Keratinocyte (primary cell): ENCODE results near the gene SYNE2. TPM values are rescaled to one million over a fixed set of nuclear protein-coding genes. Genes with fewer than 3 reads are reported as not detected.

Experiments
- DNase-seq: peaks from one replicate; pipeline ENCODE4 v3.0.0-alpha.2; 2011; ENCODE audit warnings: low read depth, missing footprints, low spot score
- FAIRE-seq: peaks from 2 replicates; lab custom pipeline; 2011; peaks lifted over from hg19 to GRCh38; lab: Jason Lieb, UNC
- H2AFZ ChIP-seq: 2 replicates; pipeline ENCODE4 v1.6.0; 2012; ENCODE audit warnings: low read length, control low read depth, inconsistent platforms; ENCODE audit not compliant: control insufficient read depth
- H3K27ac ChIP-seq: 2 replicates; pipeline ENCODE4 v1.5.1; 2011; ENCODE audit warnings: low read length; ENCODE audit not compliant: control insufficient read depth, insufficient read depth
- H3K27me3 ChIP-seq: 3 replicates; pipeline ENCODE4 v1.6.0; 2011; ENCODE audit warnings: low read length; ENCODE audit not compliant: control insufficient read depth, insufficient read depth; ENCODE audit errors: extremely low read depth
- H3K36me3 ChIP-seq, 2 experiments: 2 replicates in 1 of 2; 3 replicates in 1 of 2; pipeline ENCODE4 v1.5.1; 2011; ENCODE audit warnings: low read length in 2 of 2, mild to moderate bottlenecking in 1 of 2; ENCODE audit not compliant: control insufficient read depth in 2 of 2, insufficient read depth in 2 of 2; ENCODE audit errors: extremely low read depth in 1 of 2
- H3K4me1 ChIP-seq: 3 replicates; pipeline ENCODE4 v1.5.1; 2011; ENCODE audit warnings: low read length; ENCODE audit not compliant: control insufficient read depth, insufficient read depth; ENCODE audit errors: extremely low read depth
- H3K4me2 ChIP-seq: 3 replicates; pipeline ENCODE4 v1.6.0; 2011; ENCODE audit warnings: low read depth, low read length; ENCODE audit not compliant: control insufficient read depth, insufficient read depth; ENCODE audit errors: extremely low read depth
- H3K4me3 ChIP-seq, 3 experiments: fragments of 200-600 bp in 1 of 3; sonication (generic) in 1 of 3; 2 replicates in 2 of 3; 3 replicates in 1 of 3; pipeline ENCODE4 v1.5.1; 2011 to 2016; ENCODE audit warnings: low read length in 3 of 3, mild to moderate bottlenecking in 3 of 3, control low read depth in 2 of 3, inconsistent platforms in 1 of 3, low read depth in 1 of 3, mixed read lengths in 1 of 3, mixed run types in 1 of 3, moderate library complexity in 1 of 3; ENCODE audit not compliant: control insufficient read depth in 2 of 3, insufficient read depth in 2 of 3; ENCODE audit errors: extremely low read depth in 1 of 3
- H3K79me2 ChIP-seq: 2 replicates; pipeline ENCODE4 v1.6.0; 2012; ENCODE audit warnings: low read length; ENCODE audit not compliant: control insufficient read depth, insufficient read depth
- H3K9ac ChIP-seq: 3 replicates; pipeline ENCODE4 v1.6.0; 2011; ENCODE audit warnings: low read length; ENCODE audit not compliant: control insufficient read depth, insufficient read depth; ENCODE audit errors: extremely low read depth
- H3K9me1 ChIP-seq: 3 replicates; pipeline ENCODE4 v1.6.0; 2011; ENCODE audit warnings: low read length; ENCODE audit not compliant: control insufficient read depth, insufficient read depth; ENCODE audit errors: extremely low read depth
- H3K9me3 ChIP-seq: 2 replicates; pipeline ENCODE4 v1.5.1; 2012; ENCODE audit warnings: low read depth, low read length; ENCODE audit not compliant: control insufficient read depth
- H4K20me1 ChIP-seq: 3 replicates; pipeline ENCODE4 v1.6.0; 2011; ENCODE audit warnings: low read length; ENCODE audit not compliant: control insufficient read depth, insufficient read depth; ENCODE audit errors: extremely low read depth
- EZH2 ChIP-seq: IDR thresholded peaks from one replicate; pipeline ENCODE4 v1.6.1; 2012; ENCODE audit warnings: inconsistent platforms, mild to moderate bottlenecking, low read length, moderate library complexity
- dilution Hi-C: fragments of 300-500 bp; cut with MboI; formaldehyde crosslinking; loops from one replicate; pipeline ENCODE4 v1.7.0; 2020; ENCODE audit warnings: low sequenced_read_pairs; ENCODE audit not compliant: extremely low pct_ligation_motif_present
- polyA plus RNA-seq, 5 experiments: library from polyadenylated mRNA; depleted of rRNA in 3 of 5; stranded (reverse) in 3 of 5; stranded (forward) in 1 of 5; unstranded in 1 of 5; fragments of >200 nt; gene quantifications; 1 replicate in 1 of 5; 2 replicates in 3 of 5; 3 replicates in 1 of 5; pipeline versions ENCODE4 v1.2.1 to v1.2.3, GENCODE V29; 2011 to 2012; ENCODE audit warnings: missing spikeins in 2 of 5, low read depth in 1 of 5, low replicate concordance in 1 of 5
- TF ChIP-seq, protein P1 (sequence below), 3 experiments: IDR thresholded peaks in 1 of 3; conservative IDR thresholded peaks in 1 of 3; optimal IDR thresholded peaks in 1 of 3; 2 replicates in 2 of 3; 3 replicates in 1 of 3; pipeline versions ENCODE3 to v1.5.1; 2011; ENCODE audit warnings: low read length in 3 of 3, mild to moderate bottlenecking in 3 of 3, moderate library complexity in 2 of 3, control low read depth in 1 of 3, inconsistent platforms in 1 of 3; ENCODE audit not compliant: insufficient read depth in 2 of 3; ENCODE audit errors: extremely low read depth in 1 of 3

Gene SYNE2
- polyA plus RNA-seq, 1 donor (not counting 4 experiments of a cell fraction or from before 2014, with no cell fraction given), result 9.9 TPM

DNA sequence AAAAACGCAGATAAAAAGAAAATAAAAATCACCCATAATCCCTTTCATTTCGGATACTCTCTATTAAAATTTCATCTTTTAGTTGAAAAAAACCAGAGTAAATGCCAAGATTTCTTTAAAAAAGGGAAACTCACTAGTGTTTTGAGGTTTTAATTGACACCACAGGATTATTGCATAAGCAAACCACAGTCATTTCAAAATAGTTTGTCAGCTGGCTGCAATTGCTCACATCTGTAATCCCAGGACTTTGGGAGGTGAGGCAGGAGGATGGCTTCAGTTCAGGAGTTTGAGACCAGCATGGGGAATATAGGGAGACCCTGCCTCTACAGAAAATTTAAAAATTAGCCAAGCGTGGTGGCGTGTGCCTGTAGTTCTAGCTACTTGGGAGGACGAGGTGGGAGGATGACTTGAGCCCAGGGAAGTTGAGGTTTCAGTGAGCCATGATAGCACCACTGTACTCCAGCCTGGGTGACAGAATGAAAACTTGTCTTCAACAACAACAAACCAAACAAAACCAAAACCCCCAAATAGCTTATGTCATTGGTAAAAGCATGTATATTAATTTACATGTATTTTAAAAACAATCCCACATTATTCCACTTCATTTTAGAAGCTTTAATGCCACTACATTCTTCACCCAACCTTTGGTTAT lies 48.8 kb downstream of the SYNE2 start:
- dilution Hi-C loops, result no loop called here
- FAIRE-seq (no peak), DNase-seq (no peak)
- Histone ChIP-seq H4K20me1 (no peaks in the 10 kb centered on the region), H3K9ac (no peak overlapping the region), H3K4me3 (no peak overlapping the region), H3K79me2 (peaks cover 2% of the 10 kb centered on the region), H3K36me3 (no peaks in the 10 kb centered on the region), H2AFZ (no peak overlapping the region), H3K9me3 (no peaks in the 10 kb centered on the region), H3K27ac (no peak overlapping the region), H3K4me2 (no peak overlapping the region), H3K9me1 (no peaks in the 10 kb centered on the region), H3K4me1 (no peaks in the 10 kb centered on the region), H3K27me3 (no peaks in the 10 kb centered on the region)
- TF ChIP-seq, protein P1, sequence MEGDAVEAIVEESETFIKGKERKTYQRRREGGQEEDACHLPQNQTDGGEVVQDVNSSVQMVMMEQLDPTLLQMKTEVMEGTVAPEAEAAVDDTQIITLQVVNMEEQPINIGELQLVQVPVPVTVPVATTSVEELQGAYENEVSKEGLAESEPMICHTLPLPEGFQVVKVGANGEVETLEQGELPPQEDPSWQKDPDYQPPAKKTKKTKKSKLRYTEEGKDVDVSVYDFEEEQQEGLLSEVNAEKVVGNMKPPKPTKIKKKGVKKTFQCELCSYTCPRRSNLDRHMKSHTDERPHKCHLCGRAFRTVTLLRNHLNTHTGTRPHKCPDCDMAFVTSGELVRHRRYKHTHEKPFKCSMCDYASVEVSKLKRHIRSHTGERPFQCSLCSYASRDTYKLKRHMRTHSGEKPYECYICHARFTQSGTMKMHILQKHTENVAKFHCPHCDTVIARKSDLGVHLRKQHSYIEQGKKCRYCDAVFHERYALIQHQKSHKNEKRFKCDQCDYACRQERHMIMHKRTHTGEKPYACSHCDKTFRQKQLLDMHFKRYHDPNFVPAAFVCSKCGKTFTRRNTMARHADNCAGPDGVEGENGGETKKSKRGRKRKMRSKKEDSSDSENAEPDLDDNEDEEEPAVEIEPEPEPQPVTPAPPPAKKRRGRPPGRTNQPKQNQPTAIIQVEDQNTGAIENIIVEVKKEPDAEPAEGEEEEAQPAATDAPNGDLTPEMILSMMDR (optimal IDR thresholded peaks at IDR 0.05 in 1 of 3, IDR thresholded peaks at IDR 0.05 in 1 of 3, conservative IDR thresholded peaks at IDR 0.05 in 1 of 3; ENCODE audit: extremely low read depth in 1 of 3, insufficient read depth in 2 of 3, low read length in 3 of 3), result no peak
- TF ChIP-seq EZH2, result no peak

DNA sequence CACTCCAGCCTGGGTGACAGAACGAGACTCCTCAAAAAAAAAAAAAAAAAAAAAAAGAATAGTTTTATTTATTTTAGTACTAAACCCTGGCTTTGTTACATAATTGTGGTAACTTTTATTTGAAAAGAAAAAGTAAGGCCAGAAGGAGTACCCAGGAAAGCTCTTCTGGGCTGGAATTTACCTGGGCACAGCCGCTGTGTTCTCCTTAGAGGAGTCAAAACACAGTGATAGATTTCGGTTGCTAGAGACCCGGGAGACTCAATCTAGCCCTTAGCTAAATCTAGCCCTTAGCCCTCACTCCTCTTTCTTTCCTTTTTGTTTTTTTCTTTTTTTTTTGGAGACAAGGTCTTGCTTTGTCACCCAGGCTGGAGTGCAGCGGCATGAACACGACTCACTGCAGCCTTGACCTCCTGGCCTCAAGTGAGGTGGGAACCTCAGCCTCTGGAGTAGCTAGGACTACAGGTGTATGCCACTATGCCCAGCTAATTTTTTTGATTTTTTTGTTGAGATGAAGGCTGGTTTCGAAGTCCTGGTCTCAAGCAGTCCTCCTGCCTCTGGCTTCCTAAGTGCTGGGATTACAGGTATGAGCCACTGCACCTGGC lies 49.7 kb downstream of the SYNE2 start:
- H3K4me3 ChIP-seq, result no peak overlapping the region
- no peak overlapping the region for H3K9ac ChIP-seq
- no peaks in the 10 kb centered on the region for H3K9me1 ChIP-seq
- DNase-seq (no peak), FAIRE-seq (no peak)
- no peaks in the 10 kb centered on the region for H3K36me3 ChIP-seq
- no peaks in the 10 kb centered on the region for H4K20me1 ChIP-seq
- peaks cover 3% of the 10 kb centered on the region for H3K79me2 ChIP-seq
- H3K4me1 ChIP-seq, result no peaks in the 10 kb centered on the region
- H2AFZ ChIP-seq, result no peak overlapping the region
- no peak for TF ChIP-seq EZH2
- TF ChIP-seq, protein P1 (optimal IDR thresholded peaks at IDR 0.05 in 1 of 3, IDR thresholded peaks at IDR 0.05 in 1 of 3, conservative IDR thresholded peaks at IDR 0.05 in 1 of 3; ENCODE audit: extremely low read depth in 1 of 3, insufficient read depth in 2 of 3, low read length in 3 of 3), result no peak
- H3K4me2 ChIP-seq, result no peak overlapping the region
- dilution Hi-C loops, result no loop called here
- H3K27ac ChIP-seq, result no peak overlapping the region
- no peaks in the 10 kb centered on the region for H3K27me3 ChIP-seq
- H3K9me3 ChIP-seq, result no peaks in the 10 kb centered on the region
